Endodermal cell (in vitro differentiated cells): ENCODE measurements around the gene FABP1. TPM values are rescaled to one million over a fixed set of nuclear protein-coding genes. Genes with fewer than 3 reads are reported as not detected.

ENCODE experiments used
- DNase-seq: peaks from one replicate; pipeline ENCODE4 v3.0.0-alpha.2; 2017
- H3K27ac ChIP-seq: 2 replicates; pipeline ENCODE4 v1.5.1; 2013; ENCODE audit warnings: mild to moderate bottlenecking, low read depth, low read length, moderate library complexity
- H3K27me3 ChIP-seq: 2 replicates; pipeline ENCODE4 v1.6.1; 2013; ENCODE audit warnings: mild to moderate bottlenecking, low read length, moderate library complexity; ENCODE audit not compliant: insufficient read depth, control insufficient read depth, poor library complexity, severe bottlenecking
- H3K36me3 ChIP-seq: 2 replicates; pipeline ENCODE4 v1.7.0; 2013; ENCODE audit warnings: mild to moderate bottlenecking, low read length, moderate library complexity; ENCODE audit not compliant: control insufficient read depth, insufficient read depth
- H3K4me1 ChIP-seq: one replicate; pipeline ENCODE4 v1.7.0; 2013; ENCODE audit warnings: low read length; ENCODE audit not compliant: control insufficient read depth, insufficient read depth
- H3K4me3 ChIP-seq: 2 replicates; pipeline ENCODE4 v1.5.1; 2013; ENCODE audit warnings: mild to moderate bottlenecking, low read length, moderate library complexity
- H3K9ac ChIP-seq: 2 replicates; pipeline ENCODE4 v1.6.1; 2013; ENCODE audit warnings: mild to moderate bottlenecking, low read length, moderate library complexity; ENCODE audit not compliant: poor library complexity, severe bottlenecking; ENCODE audit errors: extremely low read depth
- H3K9me3 ChIP-seq: 2 replicates; pipeline ENCODE4 v1.6.1; 2013; ENCODE audit warnings: mild to moderate bottlenecking, low read length, moderate library complexity; ENCODE audit not compliant: control insufficient read depth
- H3K27ac Mint-ChIP-seq: 2 replicates; pipeline ENCODE4 v1.8.0; 2020; ENCODE audit warnings: mixed read lengths
- H3K27me3 Mint-ChIP-seq: 2 replicates; pipeline ENCODE4 v1.8.0; 2021; ENCODE audit warnings: mild to moderate bottlenecking, mixed read lengths; ENCODE audit not compliant: insufficient read depth
- H3K36me3 Mint-ChIP-seq: 2 replicates; pipeline ENCODE4 v1.8.0; 2020; ENCODE audit warnings: low read depth, mixed read lengths
- H3K4me1 Mint-ChIP-seq: 2 replicates; pipeline ENCODE4 v1.8.0; 2020; ENCODE audit warnings: mixed read lengths
- H3K4me3 Mint-ChIP-seq: 2 replicates; pipeline ENCODE4 v1.8.0; 2020; ENCODE audit warnings: mild to moderate bottlenecking, moderate library complexity, mixed read lengths
- H3K9me3 Mint-ChIP-seq: 2 replicates; pipeline ENCODE4 v1.8.0; 2020; ENCODE audit warnings: mild to moderate bottlenecking, mixed read lengths
- WGBS, 2 experiments: methylation state at CpG; one replicate each; pipeline versions ENCODE4 v1.1.5 to v1.1.7; 2013; ENCODE audit warnings: missing lambda C conversion rate in 2 of 2, mixed read lengths in 1 of 2; ENCODE audit not compliant: insufficient coverage in 1 of 2, insufficient read length in 1 of 2; 5-methylcytosine and 5-hydroxymethylcytosine counted together
- total RNA-seq, 2 donors: library from RNA; stranded (reverse); fragmentation: NEBNext Ultra II Directional in 1 of 2; extraction: Animal tissue kit (Norgen Biotek cat#: 25700) in 1 of 2; gene quantifications; 2 replicates in 1 of 2; 3 replicates in 1 of 2; pipeline ENCODE4 v1.2.1, GENCODE V29; 2021
- TF ChIP-seq, protein P1 (sequence below): fragments of 200-600 bp; sonication (generic); conservative IDR thresholded peaks from 2 replicates; pipeline ENCODE4 v1.5.0; 2021; ENCODE audit warnings: antibody characterized with exemption, mild to moderate bottlenecking

FABP1 gene
- total RNA-seq, 2 donors from 2014 or later, result not detected

DNA sequence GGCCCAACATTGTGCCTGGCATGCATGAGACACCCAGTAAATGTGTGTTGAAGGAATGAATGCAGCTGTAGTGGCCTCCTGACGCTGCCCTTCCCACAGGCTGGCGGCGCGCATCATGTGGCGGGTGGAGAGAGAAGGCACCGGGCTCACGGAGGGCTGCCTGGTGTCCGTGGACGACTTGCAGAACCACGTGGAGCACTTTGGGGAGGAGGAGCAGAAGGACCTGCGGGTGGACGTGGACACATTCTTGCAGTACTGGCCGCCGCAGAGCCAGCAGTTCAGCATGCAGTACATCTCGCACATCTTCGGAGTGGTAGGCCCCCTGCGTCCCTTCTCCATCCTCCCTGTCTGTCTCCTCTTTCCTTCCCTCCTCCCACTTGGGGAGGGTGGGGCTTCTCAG is 40.1 kb downstream of the FABP1 start:
- WGBS, 2 experiments, result 82 to 88% methylated on average over 6 to 17 of the region's 17 CpGs
- DNase-seq, result no peak
- TF ChIP-seq, protein P1, sequence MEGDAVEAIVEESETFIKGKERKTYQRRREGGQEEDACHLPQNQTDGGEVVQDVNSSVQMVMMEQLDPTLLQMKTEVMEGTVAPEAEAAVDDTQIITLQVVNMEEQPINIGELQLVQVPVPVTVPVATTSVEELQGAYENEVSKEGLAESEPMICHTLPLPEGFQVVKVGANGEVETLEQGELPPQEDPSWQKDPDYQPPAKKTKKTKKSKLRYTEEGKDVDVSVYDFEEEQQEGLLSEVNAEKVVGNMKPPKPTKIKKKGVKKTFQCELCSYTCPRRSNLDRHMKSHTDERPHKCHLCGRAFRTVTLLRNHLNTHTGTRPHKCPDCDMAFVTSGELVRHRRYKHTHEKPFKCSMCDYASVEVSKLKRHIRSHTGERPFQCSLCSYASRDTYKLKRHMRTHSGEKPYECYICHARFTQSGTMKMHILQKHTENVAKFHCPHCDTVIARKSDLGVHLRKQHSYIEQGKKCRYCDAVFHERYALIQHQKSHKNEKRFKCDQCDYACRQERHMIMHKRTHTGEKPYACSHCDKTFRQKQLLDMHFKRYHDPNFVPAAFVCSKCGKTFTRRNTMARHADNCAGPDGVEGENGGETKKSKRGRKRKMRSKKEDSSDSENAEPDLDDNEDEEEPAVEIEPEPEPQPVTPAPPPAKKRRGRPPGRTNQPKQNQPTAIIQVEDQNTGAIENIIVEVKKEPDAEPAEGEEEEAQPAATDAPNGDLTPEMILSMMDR, result no peak
- H3K9me3 Mint-ChIP-seq, result no peaks in the 10 kb centered on the region
- H3K36me3 ChIP-seq, result no peaks in the 10 kb centered on the region
- no peak overlapping the region for H3K9ac ChIP-seq
- no peaks in the 10 kb centered on the region for H3K4me1 ChIP-seq
- no peaks in the 10 kb centered on the region for H3K9me3 ChIP-seq
- H3K27me3 Mint-ChIP-seq, result no peaks in the 10 kb centered on the region
- no peaks in the 10 kb centered on the region for H3K27me3 ChIP-seq
- H3K36me3 Mint-ChIP-seq, result no peaks in the 10 kb centered on the region
- H3K4me1 Mint-ChIP-seq, result no peaks in the 10 kb centered on the region
- H3K4me3 ChIP-seq, result no peak overlapping the region
- H3K4me3 Mint-ChIP-seq, result no peak overlapping the region
- H3K27ac Mint-ChIP-seq, result no peak overlapping the region
- H3K27ac ChIP-seq, result no peak overlapping the region

GRCh38 chr2:88087073-88087472 is 40.8 kb downstream of the FABP1 start:
- TF ChIP-seq, protein P1, result no peak
- Histone ChIP-seq H3K27ac (no peak overlapping the region), H3K4me1 (no peaks in the 10 kb centered on the region), H3K27me3 (no peaks in the 10 kb centered on the region), H3K9me3 (no peaks in the 10 kb centered on the region), H3K36me3 (no peaks in the 10 kb centered on the region), H3K4me3 (no peak overlapping the region), H3K9ac (no peak overlapping the region)
- no peak overlapping the region for H3K27ac Mint-ChIP-seq
- H3K36me3 Mint-ChIP-seq, result no peaks in the 10 kb centered on the region
- no peak for DNase-seq
- no peak overlapping the region for H3K4me3 Mint-ChIP-seq
- H3K4me1 Mint-ChIP-seq, result peaks cover 4% of the 10 kb centered on the region
- H3K27me3 Mint-ChIP-seq, result peaks cover 3% of the 10 kb centered on the region
- H3K9me3 Mint-ChIP-seq, result no peaks in the 10 kb centered on the region
- 85 to 90% methylated on average over 2 of the region's 2 CpGs for WGBS, 2 experiments

GRCh38 chr2:88086401-88086800 is 41.5 kb downstream of the FABP1 start:
- Mint-ChIP-seq H3K27me3 (peaks cover 3% of the 10 kb centered on the region), H3K9me3 (no peaks in the 10 kb centered on the region), H3K4me3 (no peak overlapping the region), H3K4me1 (peaks cover 4% of the 10 kb centered on the region), H3K27ac (no peak overlapping the region), H3K36me3 (no peaks in the 10 kb centered on the region)
- H3K9ac ChIP-seq, result no peak overlapping the region
- H3K27ac ChIP-seq, result no peak overlapping the region
- H3K9me3 ChIP-seq, result no peaks in the 10 kb centered on the region
- H3K4me1 ChIP-seq, result no peaks in the 10 kb centered on the region
- TF ChIP-seq, protein P1, result no peak
- H3K4me3 ChIP-seq, result no peak overlapping the region
- no peaks in the 10 kb centered on the region for H3K36me3 ChIP-seq
- 94 to 100% methylated on average over 1 to 9 of the region's 9 CpGs for WGBS, 2 experiments
- DNase-seq, result no peak
- H3K27me3 ChIP-seq, result no peaks in the 10 kb centered on the region
